Right ventricle myocardium inferior (tissue), 1 donor: ENCODE data around the gene GALNTL6. TPM values are rescaled to one million over a fixed set of nuclear protein-coding genes. Genes with fewer than 3 reads are reported as not detected.
"Not testable (repeated sequence)": the region's sequence is repeated elsewhere in the genome, so short reads cannot be mapped to it uniquely, and the experiment has no call there.

Experiments
- ATAC-seq: fragments of 200-7000 bp; cut with Tn5 transposase; one replicate; pipeline ENCODE4 v1.9.1; 2020; ENCODE audit warnings: mild to moderate bottlenecking, moderate library complexity
- DNase-seq: peaks from one replicate; pipeline ENCODE4 v3.0.0; 2021; ENCODE audit errors: missing footprints
- intact Hi-C: fragments of 100-400 bp; cut with DNase I; formaldehyde crosslinking; loops from one replicate; pipeline ENCODE4 v1.11.0; 2022
- total RNA-seq: library from RNA; stranded (reverse); fragmentation: NEBNext Ultra II Directional; extraction: Animal tissue kit (Norgen Biotek cat#: 25700); gene quantifications from one replicate; pipeline ENCODE4 v1.2.1, GENCODE V29; 2021
- donor health status: DM: no; HTN: yes; CAD: no; lungs with severe emphysema.

GALNTL6 gene
- total RNA-seq, 1 donor from 2014 or later, result not detected

- no peak for DNase-seq
- intact Hi-C loops, result no loop called here
- no peak for ATAC-seq
These were observed 914.4 kb downstream of the GALNTL6 start for GRCh38 chr4:172727631-172728030.

DNA sequence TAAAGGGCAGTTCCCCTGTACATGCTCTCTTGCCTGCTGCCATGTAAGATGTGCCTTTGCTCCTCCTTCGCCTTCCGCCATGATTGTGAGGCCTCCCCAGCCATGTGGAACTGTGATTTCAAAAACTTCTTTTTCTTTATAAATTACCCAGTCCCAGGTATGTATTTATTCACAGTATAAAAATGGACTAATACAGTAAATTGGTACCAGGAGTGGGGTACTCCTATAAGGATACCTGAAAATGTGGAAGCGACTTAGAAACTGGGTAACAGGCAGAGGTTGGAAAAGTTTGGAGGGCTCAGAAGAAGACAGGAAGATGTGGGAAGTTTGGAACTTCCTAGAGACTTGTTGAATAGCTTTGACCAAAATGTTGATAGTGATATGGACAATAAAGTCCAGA, 920.4 kb downstream of the GALNTL6 start:
- ATAC-seq, intact Hi-C loops: not testable (repeated sequence)

DNA sequence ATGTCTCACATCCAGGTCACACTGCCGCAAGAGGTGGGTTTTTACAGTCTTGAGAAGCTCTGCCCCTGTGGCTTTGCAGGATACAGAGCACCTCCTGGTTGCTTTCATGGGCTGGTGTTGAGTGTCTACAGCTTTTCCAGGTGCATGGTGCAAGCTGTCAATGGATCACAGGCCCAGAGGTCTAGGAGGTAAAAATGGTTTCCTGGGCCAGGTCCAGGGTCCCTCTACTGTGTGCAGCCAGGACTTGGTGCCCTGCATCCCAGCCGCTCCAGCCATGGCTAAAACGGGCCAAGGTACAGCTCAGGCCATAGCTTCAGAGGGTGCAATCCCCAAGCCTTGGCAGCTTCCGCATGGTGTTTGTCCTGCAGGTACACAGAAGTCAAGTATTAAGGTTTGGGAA, 921.4 kb downstream of the GALNTL6 start:
- intact Hi-C loops, result no loop called here
- DNase-seq (no peak), ATAC-seq (no peak)

More for the DNA sequence above, 920.4 kb downstream of the GALNTL6 start:
- DNase-seq, result not testable (repeated sequence)

- ATAC-seq, result no peak
These were observed 922.8 kb downstream of the GALNTL6 start for GRCh38 chr4:172736046-172736445.

DNA sequence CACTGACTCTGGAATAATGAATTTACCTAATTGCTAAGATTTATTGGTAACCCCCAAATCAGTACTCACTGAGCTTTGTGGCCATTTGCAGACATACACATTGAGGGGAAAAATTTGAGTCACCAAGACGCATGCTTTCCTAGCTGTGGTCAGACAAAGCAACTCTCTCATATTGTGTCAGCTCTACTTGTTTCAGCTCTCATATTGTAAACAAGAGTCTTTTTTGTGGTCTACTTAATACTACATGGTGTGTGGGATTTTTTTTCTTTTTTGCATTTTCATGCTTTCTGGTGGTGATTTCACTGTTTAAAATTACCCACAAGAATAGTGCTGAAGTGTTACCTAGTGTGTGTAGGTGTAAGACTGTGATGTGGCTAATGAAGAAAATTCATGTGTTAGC, 927.2 kb downstream of the GALNTL6 start:
- intact Hi-C loops, result no loop called here
- DNase-seq (no peak), ATAC-seq (no peak)

More at GRCh38 chr4:172736046-172736445, 922.8 kb downstream of the GALNTL6 start:
- intact Hi-C loops, result no loop called here
- DNase-seq, result no peak

- intact Hi-C loops, result no loop called here
- DNase-seq, result no peak
- no peak for ATAC-seq
These were observed 937.7 kb downstream of the GALNTL6 start for GRCh38 chr4:172750910-172751309.

DNA sequence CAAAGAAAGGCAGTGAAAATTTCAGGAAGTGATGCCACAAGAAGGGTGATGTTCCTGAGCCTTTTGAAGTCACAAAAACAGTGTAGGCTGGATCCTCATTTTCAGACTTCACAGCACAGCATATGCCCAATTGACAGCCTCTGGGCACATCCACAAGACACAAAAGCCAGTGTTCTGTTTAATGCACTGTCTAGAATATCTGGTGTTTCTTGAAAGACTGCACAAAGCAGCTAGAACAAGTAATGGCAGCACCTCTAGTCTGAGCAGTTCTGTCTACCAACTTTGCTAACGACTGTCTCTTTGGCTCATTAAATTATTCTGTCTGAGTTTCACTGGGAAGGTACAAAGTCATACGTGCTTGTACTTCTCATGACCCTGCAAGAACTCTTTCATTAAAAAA, 938.3 kb downstream of the GALNTL6 start:
- intact Hi-C loops, result no loop called here
- ATAC-seq, result no peak

GRCh38 chr4:172758586-172759340, 945.6 kb downstream of the GALNTL6 start:
- DNase-seq (no peak), ATAC-seq (no peak)
- intact Hi-C loops, result no loop called here

More for the DNA sequence above, 938.3 kb downstream of the GALNTL6 start:
- no peak for DNase-seq

DNA sequence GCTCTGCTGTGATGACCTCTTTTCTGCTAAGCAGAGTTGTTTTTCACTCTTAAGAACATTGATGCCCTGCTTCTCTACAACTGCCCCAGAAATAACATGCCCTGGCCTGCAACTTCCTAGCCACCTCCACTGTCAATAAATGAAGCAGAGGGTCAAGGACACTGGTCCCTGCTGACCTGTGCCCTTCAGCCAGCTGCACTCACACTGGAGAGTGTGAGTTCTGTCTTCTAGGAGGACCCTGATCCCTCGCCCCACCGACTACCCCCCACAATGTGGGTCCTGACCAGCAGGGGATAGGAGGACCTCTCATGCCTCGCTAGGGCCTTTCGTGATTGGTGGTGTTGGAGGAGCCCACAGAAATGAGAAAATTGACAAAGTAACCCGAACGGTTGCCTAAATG, 947.3 kb downstream of the GALNTL6 start:
- ATAC-seq, result no peak
- DNase-seq, result no peak
- intact Hi-C loops, result no loop called here

- DNase-seq, result no peak
- intact Hi-C loops, result no loop called here
- ATAC-seq, result no peak
These were observed 949.7 kb downstream of the GALNTL6 start for GRCh38 chr4:172762895-172763294.

DNA sequence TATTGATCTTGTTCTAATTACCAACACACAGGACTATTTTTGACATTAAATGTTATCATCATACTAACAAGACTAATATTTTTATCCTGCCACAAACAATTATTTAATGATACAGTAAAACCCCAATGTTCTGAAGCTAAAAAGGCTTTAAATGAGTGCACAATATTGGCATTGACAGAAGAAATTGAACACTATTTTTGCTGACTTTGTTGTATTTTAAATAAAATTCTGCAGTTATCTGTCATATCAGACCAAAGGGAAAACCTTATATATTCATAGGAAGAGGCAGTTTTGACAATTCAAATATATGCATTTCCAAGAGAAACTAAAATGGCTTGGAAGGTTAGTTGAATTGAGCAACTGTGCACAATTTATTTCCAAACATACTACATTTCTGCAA, 957.6 kb downstream of the GALNTL6 start:
- ATAC-seq, result no peak
- no peak for DNase-seq
- intact Hi-C loops, result no loop called here

- ATAC-seq, result no peak
- intact Hi-C loops, result no loop called here
These were observed 959.6 kb downstream of the GALNTL6 start for GRCh38 chr4:172772781-172773180.

GRCh38 chr4:172776203-172776861, 963.1 kb downstream of the GALNTL6 start:
- ATAC-seq (no peak), DNase-seq (no peak)
- intact Hi-C loops, result no loop called here

More at GRCh38 chr4:172772781-172773180, 959.6 kb downstream of the GALNTL6 start:
- no peak for DNase-seq

- DNase-seq (no peak), ATAC-seq (no peak)
- intact Hi-C loops, result no loop called here
These were observed 964.7 kb downstream of the GALNTL6 start for GRCh38 chr4:172777729-172778431.

GRCh38 chr4:172778583-172778982, 965.4 kb downstream of the GALNTL6 start:
- no peak for ATAC-seq
- DNase-seq, result no peak
- intact Hi-C loops, result no loop called here

DNA sequence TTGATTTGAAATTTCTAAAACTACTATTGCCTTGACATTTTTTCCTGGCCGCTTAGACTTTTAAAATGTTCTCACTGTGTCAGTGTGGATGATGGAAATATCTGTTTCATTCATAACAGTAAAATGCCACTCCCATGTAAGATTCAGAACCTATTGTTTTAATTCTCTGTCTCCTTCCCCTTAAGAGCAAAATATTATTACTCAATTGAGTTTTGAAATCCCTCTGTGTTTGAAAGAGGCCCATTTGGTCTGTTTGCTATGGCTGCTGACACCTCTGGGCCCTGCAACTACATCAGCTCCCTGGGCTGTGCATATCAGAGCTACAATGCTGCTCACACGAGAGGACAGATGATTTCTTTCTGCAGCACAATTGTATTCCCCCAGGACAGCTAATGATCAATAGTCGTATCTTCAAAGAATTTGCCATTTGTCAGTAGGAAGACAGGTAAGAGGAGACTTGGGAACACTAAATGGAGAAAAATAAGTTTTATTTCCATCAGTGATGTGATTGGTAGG, 967.4 kb downstream of the GALNTL6 start:
- intact Hi-C loops, result no loop called here
- DNase-seq (no peak), ATAC-seq (no peak)

DNA sequence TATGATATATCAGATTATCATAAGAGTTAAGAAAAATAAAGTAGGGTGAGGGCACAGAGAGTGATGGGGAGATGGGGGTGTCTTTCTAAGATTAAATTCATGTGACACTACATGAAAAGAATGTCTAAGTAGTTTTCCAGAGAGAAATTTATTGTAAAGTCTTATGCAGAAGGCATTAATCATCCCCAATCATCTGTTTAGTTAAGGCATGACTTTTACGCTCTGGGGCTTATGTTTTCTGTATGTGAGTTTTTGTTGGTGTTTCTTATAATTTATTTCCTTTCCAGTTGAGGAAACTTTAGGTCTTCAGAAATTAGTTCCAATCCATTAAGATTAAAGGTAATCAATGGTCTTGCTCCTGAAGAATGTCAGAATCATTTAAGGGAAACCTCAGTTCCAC, 972.4 kb downstream of the GALNTL6 start:
- intact Hi-C loops, result no loop called here
- ATAC-seq (no peak), DNase-seq (no peak)

GRCh38 chr4:172786039-172786792, 973.0 kb downstream of the GALNTL6 start:
- ATAC-seq (no peak), DNase-seq (peak; percentile 64)
- intact Hi-C loops, result no loop called here

DNA sequence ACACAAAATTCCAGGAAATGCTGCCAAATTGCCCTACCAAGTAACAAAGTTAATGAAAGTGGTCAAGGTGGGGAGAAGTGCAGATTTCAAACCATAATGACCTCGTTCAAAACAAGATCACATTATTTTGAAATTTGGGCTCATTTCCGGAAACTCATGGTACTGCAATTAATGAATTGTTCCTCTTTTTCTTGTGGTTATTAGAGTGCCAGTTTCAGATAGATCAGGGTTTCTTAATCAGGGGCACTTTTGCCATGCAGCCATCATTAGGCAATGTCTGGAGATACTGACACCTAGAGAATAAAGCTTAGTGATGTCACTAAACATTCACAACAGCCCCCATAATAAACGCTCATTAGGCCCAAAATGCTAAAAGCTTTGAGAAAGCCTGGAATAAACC, 973.9 kb downstream of the GALNTL6 start:
- intact Hi-C loops, result no loop called here
- ATAC-seq (no peak), DNase-seq (no peak)
